GM12874 (cell line): ENCODE results near the gene TEAD3.

ENCODE experiments used
- TF ChIP-seq, protein P1 (sequence below): IDR thresholded peaks from 2 replicates; pipeline ENCODE4 v1.5.1; 2011; ENCODE audit warnings: low read depth, mild to moderate bottlenecking, control low read depth, low read length, moderate library complexity; ENCODE audit not compliant: insufficient read depth

Gene TEAD3

GRCh38 chr6:35518566-35519312 is 21.9 kb upstream of the TEAD3 start:
- TF ChIP-seq, protein P1, sequence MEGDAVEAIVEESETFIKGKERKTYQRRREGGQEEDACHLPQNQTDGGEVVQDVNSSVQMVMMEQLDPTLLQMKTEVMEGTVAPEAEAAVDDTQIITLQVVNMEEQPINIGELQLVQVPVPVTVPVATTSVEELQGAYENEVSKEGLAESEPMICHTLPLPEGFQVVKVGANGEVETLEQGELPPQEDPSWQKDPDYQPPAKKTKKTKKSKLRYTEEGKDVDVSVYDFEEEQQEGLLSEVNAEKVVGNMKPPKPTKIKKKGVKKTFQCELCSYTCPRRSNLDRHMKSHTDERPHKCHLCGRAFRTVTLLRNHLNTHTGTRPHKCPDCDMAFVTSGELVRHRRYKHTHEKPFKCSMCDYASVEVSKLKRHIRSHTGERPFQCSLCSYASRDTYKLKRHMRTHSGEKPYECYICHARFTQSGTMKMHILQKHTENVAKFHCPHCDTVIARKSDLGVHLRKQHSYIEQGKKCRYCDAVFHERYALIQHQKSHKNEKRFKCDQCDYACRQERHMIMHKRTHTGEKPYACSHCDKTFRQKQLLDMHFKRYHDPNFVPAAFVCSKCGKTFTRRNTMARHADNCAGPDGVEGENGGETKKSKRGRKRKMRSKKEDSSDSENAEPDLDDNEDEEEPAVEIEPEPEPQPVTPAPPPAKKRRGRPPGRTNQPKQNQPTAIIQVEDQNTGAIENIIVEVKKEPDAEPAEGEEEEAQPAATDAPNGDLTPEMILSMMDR = no peak

- TF ChIP-seq, protein P1 = no peak
Observed at GRCh38 chr6:35516712-35517111, 19.8 kb upstream of the TEAD3 start.

GRCh38 chr6:35514587-35514986 is 17.7 kb upstream of the TEAD3 start:
- TF ChIP-seq, protein P1 = no peak

GRCh38 chr6:35512740-35513139 is 15.9 kb upstream of the TEAD3 start, which contains the start of gene TULP1:
TULP1 (minus strand) TSS chr6:35512896; CDS start chr6:35512858, 38 bp downstream.
- TF ChIP-seq, protein P1 = no peak

- TF ChIP-seq, protein P1 = no peak
Observed at GRCh38 chr6:35512006-35512405, 15.1 kb upstream of the TEAD3 start.

DNA sequence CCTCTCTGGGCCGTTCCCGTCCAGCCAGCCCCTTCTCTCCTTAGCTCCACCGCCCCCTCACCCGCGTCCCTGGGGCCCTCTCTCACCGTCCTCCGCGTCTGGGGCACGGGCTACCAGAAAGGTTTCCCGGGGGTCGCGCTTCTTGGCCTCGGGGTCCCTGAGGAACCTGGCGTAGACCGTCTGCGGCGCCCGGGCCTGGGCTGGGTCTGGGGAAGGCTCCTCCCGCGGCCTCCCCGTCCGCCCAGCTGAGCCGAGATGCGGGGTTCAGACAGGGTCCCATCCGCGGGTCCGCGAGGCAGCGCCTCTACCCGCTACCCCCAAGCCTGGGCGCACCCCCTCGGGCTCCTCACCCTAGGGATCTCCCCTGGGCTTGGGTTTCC is 14.7 kb upstream of the TEAD3 start:
- TF ChIP-seq, protein P1 = no peak

DNA sequence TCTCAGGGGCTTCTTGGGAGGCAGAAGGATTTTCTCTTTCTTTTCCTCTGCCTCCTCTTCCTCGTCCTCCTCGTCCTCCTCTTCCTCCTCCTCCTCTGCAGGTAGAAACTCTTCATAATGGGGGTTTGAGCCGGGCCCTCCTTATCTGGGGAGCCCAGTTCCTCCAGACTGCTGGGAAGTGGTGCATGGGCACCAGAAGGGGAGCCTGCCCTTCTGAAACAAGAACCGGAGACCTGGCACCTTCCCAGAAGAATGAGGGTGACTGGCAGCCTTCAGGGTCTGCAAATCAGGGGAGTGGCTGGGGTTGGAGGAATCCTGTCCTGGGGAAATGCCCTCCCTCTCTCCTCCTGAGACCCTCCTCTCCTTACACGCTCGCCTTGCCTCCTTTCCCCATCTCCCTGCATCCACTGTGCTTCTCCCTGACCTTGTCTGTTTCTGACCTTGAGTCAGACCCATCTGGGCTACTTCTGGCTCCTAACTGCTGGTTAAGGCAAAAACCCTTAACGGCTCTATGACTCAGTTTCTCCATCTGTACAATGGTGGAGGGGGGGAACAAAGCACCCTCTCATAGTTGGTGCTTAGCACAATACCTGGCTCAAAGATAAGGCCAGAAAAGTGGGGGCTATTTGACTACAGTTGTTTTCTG is 14.2 kb upstream of the TEAD3 start:
- TF ChIP-seq, protein P1 = no peak
